Measurements from ENCODE around the gene DICER1. TPM values are rescaled to one million over a fixed set of nuclear protein-coding genes. Genes with fewer than 3 reads are reported as not detected.

DICER1 gene
- total and polyA plus RNA-seq, 9 of the 15 experiments (the other 6 are each of a cell fraction or from before 2014, with no cell fraction given) = 2.5 to 23.2 (median 12.4) TPM

- in situ Hi-C loops (cut with MboI) (no loop called here), intact Hi-C loops (cut with micrococcal nuclease) (no loop called here)
- Histone ChIP-seq H3K27me3 (ENCODE audit: control insufficient read depth in 2 of 2, insufficient read depth in 2 of 2, low read length in 2 of 2) (no peaks in the 10 kb centered on the region), H3K79me2 (ENCODE audit: control insufficient read depth, insufficient read depth, low read length) (no peaks in the 10 kb centered on the region), H3K36me3 (ENCODE audit: control insufficient read depth, insufficient read depth, low read length) (peaks cover 13% of the 10 kb centered on the region; the same call in 2 of the 3 replicates), H2AFZ (ENCODE audit: low read depth, low read length) (no peak overlapping the region), H3K4me3 (no peak overlapping the region), H3K9me1 (ENCODE audit: control insufficient read depth, insufficient read depth, low read length) (no peaks in the 10 kb centered on the region), H4K20me1 (replicated peaks; ENCODE audit: control insufficient read depth, insufficient read depth, low read length) (no peaks in the 10 kb centered on the region), H3K27ac (ENCODE audit: extremely low read depth, low read depth, low read length) (no peak overlapping the region), H3K4me1 (replicated peaks in 1 of 2; ENCODE audit: control insufficient read depth in 2 of 2, insufficient read depth in 2 of 2, low read length in 2 of 2) (no peaks in the 10 kb centered on the region), H3K4me2 (ENCODE audit: insufficient read depth, low read length) (no peak overlapping the region), H3K9me3 (replicated peaks; ENCODE audit: control insufficient read depth, insufficient read depth, low read depth, low read length) (no peaks in the 10 kb centered on the region), H3K9ac (ENCODE audit: insufficient read depth in 1 of 2, low read depth in 2 of 2, low read length in 2 of 2) (no peak overlapping the region)
- BruUV-seq (replicated peaks) = no TSS peak
- ChIA-PET CTCF (ENCODE audit: low intra/inter-chr PET ratio) (no interaction called here), POLR2A (no interaction called here)
- DNase-seq (ENCODE audit: extremely low read depth in 1 of 4, low spot score in 3 of 4) (no peak), ATAC-seq (no peak), FAIRE-seq (no peak)
- 100% methylated on average over 2 of the region's 2 CpGs for WGBS (ENCODE audit: insufficient coverage, low coverage, missing lambda C conversion rate)
- no peak for TF ChIP-seq ZKSCAN3 (CRISPR knock-in tag; IDR thresholded peaks at IDR 0.05)
- TF ChIP-seq MGA (IDR thresholded peaks at IDR 0.05) = no peak
- TF ChIP-seq ZNF311 (CRISPR knock-in tag; IDR thresholded peaks at IDR 0.05) = no peak
- TF ChIP-seq ZNF436 (CRISPR knock-in tag; IDR thresholded peaks at IDR 0.05) = no peak
- no peak for TF ChIP-seq HNRNPUL1 (IDR thresholded peaks at IDR 0.05; ENCODE audit: low read length)
- TF ChIP-seq TRIM28 (IDR thresholded peaks at IDR 0.05) = no peak
- TF ChIP-seq RBM17 (IDR thresholded peaks at IDR 0.05; ENCODE audit: borderline replicate concordance, low read depth, low read length) = no peak
- TF ChIP-seq CC2D1A (IDR thresholded peaks at IDR 0.05) = no peak
- no peak for TF ChIP-seq THAP12 (CRISPR knock-in tag; IDR thresholded peaks at IDR 0.05)
- no peak for TF ChIP-seq ZNF23 (CRISPR knock-in tag; IDR thresholded peaks at IDR 0.05)
Measured at GRCh38 chr14:95133282-95133681, 24.0 kb downstream of the DICER1 start.

Measured in K562 (cell line).